Peyer's patch (tissue), 4 donors: Measurements from ENCODE around the gene EYA3. TPM values are rescaled to one million over a fixed set of nuclear protein-coding genes. Genes with fewer than 3 reads are reported as not detected.

Experiments used
- DNase-seq, 3 donors: peaks; one replicate each; pipeline ENCODE4 v3.0.0-alpha.2; 2017 to 2019
- H3K27ac ChIP-seq, 4 donors: fragments of 200-600 bp; sonication (generic); one replicate each; pipeline ENCODE4 v1.5.1; 2016 to 2019
- H3K27me3 ChIP-seq, 2 donors: fragments of 200-600 bp; sonication (generic); one replicate each; pipeline ENCODE4 v1.5.1; 2019
- H3K36me3 ChIP-seq, 3 donors: fragments of 200-600 bp; sonication (generic); one replicate each; pipeline ENCODE4 v1.5.1; 2016 to 2019
- H3K4me1 ChIP-seq, 4 donors: fragments of 200-600 bp; sonication (generic); one replicate each; pipeline ENCODE4 v1.5.1; 2016 to 2019
- H3K4me3 ChIP-seq, 4 donors: fragments of 200-600 bp; sonication (generic); 1 replicate in 3 of 4; 2 replicates in 1 of 4; pipeline ENCODE4 v1.5.1; 2016 to 2019; ENCODE audit warnings: mild to moderate bottlenecking in 1 of 4
- H3K9me3 ChIP-seq, 4 donors: fragments of 200-600 bp; sonication (generic); one replicate each; pipeline ENCODE4 v1.5.1; 2016 to 2019; ENCODE audit warnings: mild to moderate bottlenecking in 1 of 4
- CTCF ChIP-seq, 6 experiments: fragments of 450-650 bp in 4 of 6; fragments of 200-600 bp in 2 of 6; sonication (generic) in 1 of 6; IDR thresholded peaks; one replicate each; pipeline ENCODE4 v1.5.1; 2017 to 2019; ENCODE audit warnings: antibody characterized with exemption in 6 of 6, mild to moderate bottlenecking in 3 of 6, moderate library complexity in 1 of 6
- POLR2A ChIP-seq, 2 donors: fragments of 450-650 bp; IDR thresholded peaks; one replicate each; pipeline ENCODE4 v1.5.1; 2017; ENCODE audit warnings: antibody characterized with exemption in 2 of 2, mild to moderate bottlenecking in 2 of 2, moderate library complexity in 2 of 2
- total RNA-seq, 4 donors: library from RNA; depleted of rRNA; stranded (reverse); fragments of >200 nt; gene quantifications; one replicate each; pipeline ENCODE4 v1.1.0, GENCODE V29; 2016

EYA3 gene
- total RNA-seq, 4 donors from 2014 or later = 17.1 to 32.2 (median 23.4) TPM

GRCh38 chr1:27970401-27970800 is 118.0 kb downstream of the EYA3 start:
- H3K27me3 ChIP-seq = no peaks in the 10 kb centered on the region
- no peak overlapping the region for H3K27ac ChIP-seq
- no peak overlapping the region for H3K4me3 ChIP-seq
- H3K9me3 ChIP-seq = no peaks in the 10 kb centered on the region
- no peak for DNase-seq
- H3K4me1 ChIP-seq = peaks cover 0 to 8% (median 0%) of the 10 kb centered on the region in 4 donors
- H3K36me3 ChIP-seq = peaks cover 0 to 43% (median 0%) of the 10 kb centered on the region in 3 donors
- TF ChIP-seq POLR2A (IDR thresholded peaks at IDR 0.05) = no peak
- TF ChIP-seq CTCF (IDR thresholded peaks at IDR 0.05) = no peak

DNA sequence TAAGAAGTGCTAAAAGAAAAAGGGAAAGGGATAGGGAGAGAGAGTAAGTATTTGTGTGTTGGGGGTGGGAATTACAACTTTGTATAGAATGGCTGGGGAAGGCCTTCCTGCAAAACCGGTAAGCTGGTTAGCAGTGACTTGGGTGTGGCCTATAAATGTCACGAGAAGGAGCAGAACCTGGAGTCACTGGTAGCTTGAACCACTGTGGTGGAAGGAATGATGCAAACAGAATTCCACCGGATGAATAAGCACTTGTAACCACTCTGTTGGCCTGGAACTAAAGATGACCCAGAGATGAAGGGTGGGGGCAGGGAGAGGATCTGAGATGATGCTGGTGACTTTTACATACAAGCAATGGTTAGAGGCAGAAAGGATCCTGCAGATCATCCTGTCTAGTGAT is 119.7 kb downstream of the EYA3 start:
- DNase-seq = no peak
- Histone ChIP-seq H3K36me3 (peaks cover 0 to 56% (median 0%) of the 10 kb centered on the region in 3 donors), H3K9me3 (no peaks in the 10 kb centered on the region), H3K27me3 (no peaks in the 10 kb centered on the region), H3K4me3 (no peak overlapping the region), H3K27ac (peak overlapping the region in 1 of 4 donors; percentile 25), H3K4me1 (peaks cover 0 to 8% (median 0%) of the 10 kb centered on the region in 4 donors)
- TF ChIP-seq POLR2A (IDR thresholded peaks at IDR 0.05) (no peak), CTCF (IDR thresholded peaks at IDR 0.05) (no peak)

- no peak for DNase-seq
- H3K4me1 ChIP-seq = peaks cover 0 to 8% (median 0%) of the 10 kb centered on the region in 4 donors
- no peaks in the 10 kb centered on the region for H3K9me3 ChIP-seq
- H3K4me3 ChIP-seq = no peak overlapping the region
- no peak for TF ChIP-seq CTCF (IDR thresholded peaks at IDR 0.05)
- no peak for TF ChIP-seq POLR2A (IDR thresholded peaks at IDR 0.05)
- H3K27me3 ChIP-seq = no peaks in the 10 kb centered on the region
- peak overlapping the region in 1 of 4 donors; percentile 25 for H3K27ac ChIP-seq
- peaks cover 0 to 54% (median 0%) of the 10 kb centered on the region in 3 donors for H3K36me3 ChIP-seq
Measured at GRCh38 chr1:27967884-27968466, 120.4 kb downstream of the EYA3 start.

- TF ChIP-seq CTCF (IDR thresholded peaks at IDR 0.05) = no peak
- no peak for TF ChIP-seq POLR2A (IDR thresholded peaks at IDR 0.05)
- Histone ChIP-seq H3K9me3 (no peaks in the 10 kb centered on the region), H3K36me3 (peaks cover 0 to 54% (median 0%) of the 10 kb centered on the region in 3 donors), H3K27ac (no peak overlapping the region), H3K4me3 (no peak overlapping the region), H3K4me1 (peaks cover 0 to 4% (median 0%) of the 10 kb centered on the region in 4 donors), H3K27me3 (no peaks in the 10 kb centered on the region)
- DNase-seq = no peak
Measured at GRCh38 chr1:27967106-27967883, 121.1 kb downstream of the EYA3 start.

- DNase-seq = no peak
- Histone ChIP-seq H3K4me1 (peaks cover 0 to 4% (median 0%) of the 10 kb centered on the region in 4 donors), H3K27ac (no peak overlapping the region), H3K27me3 (no peaks in the 10 kb centered on the region), H3K9me3 (no peaks in the 10 kb centered on the region), H3K4me3 (no peak overlapping the region), H3K36me3 (peaks cover 0 to 54% (median 0%) of the 10 kb centered on the region in 3 donors)
- TF ChIP-seq CTCF (IDR thresholded peaks at IDR 0.05) (no peak), POLR2A (IDR thresholded peaks at IDR 0.05) (no peak)
Measured at GRCh38 chr1:27966402-27967105, 121.9 kb downstream of the EYA3 start.
